K562 (cell line): ENCODE results near the gene MYO1A. TPM values are rescaled to one million over a fixed set of nuclear protein-coding genes. Genes with fewer than 3 reads are reported as not detected.

Experiments used
- ATAC-seq: fragments of 200-7000 bp; cut with Tn5 transposase; 3 replicates; pipeline ENCODE4 v1.9.1; 2020; ENCODE audit warnings: moderate library complexity
- BruUV-seq: library from RNA; stranded (reverse); fragments of 400-500 nt; replicated peaks from 2 replicates; lab custom pipeline; 2021; lab: Mats Ljungman, UMichigan
- CTCF ChIA-PET: fragments of 300-600 bp; formaldehyde crosslinking; extraction: SDS; loops from one replicate; lab custom pipeline; 2021; ENCODE audit warnings: low intra/inter-chr PET ratio; lab: Yijun Ruan, JAX
- POLR2A ChIA-PET: fragments of 300-600, 350-650 bp; sonication (Branson Sonifier 250); formaldehyde crosslinking; extraction: SDS; loops from one replicate; lab custom pipeline; 2021; ENCODE audit warnings: antibody characterized with exemption, inconsistent platforms; lab: Yijun Ruan, JAX
- DNase-seq, 4 experiments: peaks; one replicate each; pipeline versions ENCODE4 v3.0.0 to v3.0.0-alpha.2; 2011 to 2018; ENCODE audit warnings: low spot score in 3 of 4, mixed read lengths in 3 of 4; ENCODE audit errors: extremely low read depth in 1 of 4
- FAIRE-seq: peaks from 2 replicates; lab custom pipeline; 2011; peaks lifted over from hg19 to GRCh38; lab: Jason Lieb, UNC
- H2AFZ ChIP-seq: 2 replicates; pipeline ENCODE4 v1.6.0; 2011; ENCODE audit warnings: low read depth, low read length, control low read depth, inconsistent platforms
- H3K27ac ChIP-seq: fragments of 200-600 bp; 3 replicates; pipeline ENCODE4 v1.8.0; 2011; ENCODE audit warnings: low read depth, mild to moderate bottlenecking, control low read depth, inconsistent platforms, low read length, moderate library complexity, mixed read lengths; ENCODE audit errors: extremely low read depth
- H3K27me3 ChIP-seq, 2 experiments: fragments of 300-600 bp in 1 of 2; 2 replicates in 1 of 2; 3 replicates in 1 of 2; pipeline versions ENCODE4 v1.6.0 to v1.8.0; 2011; ENCODE audit warnings: inconsistent platforms in 2 of 2, low read length in 2 of 2, mild to moderate bottlenecking in 1 of 2, mixed read lengths in 1 of 2, moderate library complexity in 1 of 2; ENCODE audit not compliant: control insufficient read depth in 2 of 2, insufficient read depth in 2 of 2
- H3K36me3 ChIP-seq: fragments of 300-600 bp; 3 replicates; pipeline ENCODE4 v1.8.0; 2011; ENCODE audit warnings: mild to moderate bottlenecking, low read length, inconsistent platforms; ENCODE audit not compliant: control insufficient read depth, insufficient read depth
- H3K4me1 ChIP-seq, 2 experiments: fragments of 200-600 bp in 1 of 2; replicated peaks in 1 of 2; 2 replicates in 1 of 2; 3 replicates in 1 of 2; pipeline versions ENCODE4 v1.5.1 to v1.8.0; 2011; ENCODE audit warnings: inconsistent platforms in 2 of 2, low read length in 2 of 2, mild to moderate bottlenecking in 1 of 2, mixed read lengths in 1 of 2, moderate library complexity in 1 of 2; ENCODE audit not compliant: control insufficient read depth in 2 of 2, insufficient read depth in 2 of 2
- H3K4me2 ChIP-seq: 2 replicates; pipeline ENCODE4 v1.6.1; 2011; ENCODE audit warnings: low read length, control low read depth, inconsistent platforms, mixed read lengths; ENCODE audit not compliant: insufficient read depth
- H3K4me3 ChIP-seq: fragments of 200-600 bp; sonication (generic), shearing (Covaris generic); 2 replicates; pipeline ENCODE4 v1.5.1; 2016; ENCODE audit warnings: control low read depth, inconsistent platforms
- H3K79me2 ChIP-seq: fragments of 200-600 bp; 3 replicates; pipeline ENCODE4 v1.8.0; 2011; ENCODE audit warnings: low read length, inconsistent platforms; ENCODE audit not compliant: control insufficient read depth, insufficient read depth
- H3K9ac ChIP-seq, 2 experiments: 2 replicates each; pipeline versions ENCODE4 v1.6.0 to v1.6.1; 2011; ENCODE audit warnings: low read depth in 2 of 2, low read length in 2 of 2, control low read depth in 1 of 2, inconsistent platforms in 1 of 2, mild to moderate bottlenecking in 1 of 2, mixed read lengths in 1 of 2; ENCODE audit not compliant: insufficient read depth in 1 of 2
- H3K9me1 ChIP-seq: one replicate; pipeline ENCODE4 v1.6.0; 2011; ENCODE audit warnings: inconsistent platforms, mild to moderate bottlenecking, low read length, moderate library complexity; ENCODE audit not compliant: control insufficient read depth, insufficient read depth
- H3K9me3 ChIP-seq: replicated peaks from 2 replicates; pipeline ENCODE4 v1.5.1; 2011; ENCODE audit warnings: low read depth, low read length, inconsistent platforms; ENCODE audit not compliant: control insufficient read depth, insufficient read depth
- H4K20me1 ChIP-seq: replicated peaks from 2 replicates; pipeline ENCODE4 v1.6.1; 2011; ENCODE audit warnings: low read length, inconsistent platforms, mixed read lengths; ENCODE audit not compliant: control insufficient read depth, insufficient read depth
- HEY1 ChIP-seq: fragments of 250-450 bp; sonication (Bioruptor Pico); IDR thresholded peaks from 2 replicates; pipeline ENCODE4 v1.5.0; 2020; ENCODE audit warnings: mild to moderate bottlenecking, moderate library complexity, borderline replicate concordance
- L3MBTL2 ChIP-seq: fragments of 450-650 bp; IDR thresholded peaks from 2 replicates; pipeline ENCODE4 v1.6.1; 2016; ENCODE audit warnings: mild to moderate bottlenecking, moderate library complexity
- NBN ChIP-seq: fragments of 450-650 bp; IDR thresholded peaks from 2 replicates; pipeline ENCODE4 v1.6.1; 2016; ENCODE audit warnings: low read depth, mild to moderate bottlenecking
- ZBTB49 ChIP-seq: sonication (generic); formaldehyde crosslinking; IDR thresholded peaks from 2 replicates; pipeline ENCODE4 v1.8.0; 2022; ENCODE audit warnings: missing genetic modification reagents, mild to moderate bottlenecking, borderline replicate concordance
- ZNF232 ChIP-seq: sonication (generic); formaldehyde crosslinking; IDR thresholded peaks from 2 replicates; pipeline ENCODE4 v1.8.0; 2022; ENCODE audit warnings: mild to moderate bottlenecking, missing genetic modification reagents
- WGBS: fragments of 100-300 bp; shearing (Covaris generic); methylation state at CpG from one replicate; pipeline ENCODE4 v1.1.6; 2016; ENCODE audit warnings: low coverage, mixed read lengths; ENCODE audit not compliant: insufficient coverage; ENCODE audit errors: missing lambda C conversion rate; 5-methylcytosine and 5-hydroxymethylcytosine counted together
- in situ Hi-C: fragments of 300-500 bp; cut with MboI; formaldehyde crosslinking; loops from 4 replicates; pipeline ENCODE4 v1.15.0; 2018; ENCODE audit warnings: inconsistent platforms, mixed read lengths
- intact Hi-C: fragments of 100-400 bp; cut with micrococcal nuclease; formaldehyde crosslinking; loops from 2 replicates; pipeline ENCODE4 v1.14.2; 2022
- polyA plus RNA-seq, 8 experiments: library from polyadenylated mRNA; depleted of rRNA in 4 of 8; stranded (reverse) in 5 of 8; unstranded in 3 of 8; fragments of >200 nt; fragmentation: Nextera tagmentation in 2 of 8; fragmentation: Illumina TruSeq in 1 of 8; extraction: Ambion mirVana in 2 of 8; extraction: Trizol in 1 of 8; gene quantifications; 2 replicates each; pipeline versions ENCODE4 v1.2.1 to v1.2.3, GENCODE V29; 2011 to 2014; ENCODE audit warnings: inconsistent platforms in 1 of 8, missing spikeins in 1 of 8
- total RNA-seq, 7 experiments: library from RNA; depleted of rRNA in 6 of 7; stranded (reverse); fragments of >200 nt in 6 of 7; fragmentation: Illumina TruSeq in 2 of 7; extraction: Trizol in 2 of 7; gene quantifications; 2 replicates each; pipeline versions ENCODE4 v1.2.1 to v1.2.3, GENCODE V29; 2011 to 2021; ENCODE audit warnings: low replicate concordance in 1 of 7

Gene MYO1A
- total and polyA plus RNA-seq, 9 of the 15 experiments (the other 6 are each of a cell fraction or from before 2014, with no cell fraction given): 0.03 to 0.29 (median 0.14) TPM; not detected in 2

DNA sequence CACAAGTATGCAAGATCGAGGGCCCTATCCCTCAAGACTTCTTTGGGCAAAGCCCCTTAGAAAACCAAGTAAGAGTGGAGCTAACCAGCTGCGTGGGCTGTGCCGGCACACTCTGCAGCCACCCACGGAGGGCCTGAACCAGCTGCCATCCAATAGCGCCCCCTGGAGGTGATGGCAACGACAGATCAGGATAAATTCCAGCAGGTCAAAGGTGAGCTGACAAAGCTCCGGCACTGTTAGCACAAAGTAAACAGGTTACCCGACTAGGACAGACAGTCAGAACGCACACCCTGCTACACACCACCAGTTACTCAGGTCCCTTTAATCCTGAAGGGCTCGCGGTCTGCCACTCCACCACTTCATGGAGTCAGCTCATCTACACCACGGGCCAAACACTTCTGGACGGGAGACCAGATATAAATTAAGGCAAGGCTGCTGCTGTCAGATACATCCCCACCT lies 48.5 kb downstream of the MYO1A start (continued):
- 0 out of 2 replicates have a peak, but pooled peaks have one; percentile 56 for TF ChIP-seq NBN
- no peak for TF ChIP-seq HEY1 (CRISPR knock-in tag)
- TF ChIP-seq ZNF232 (CRISPR knock-in tag): no peak
- TF ChIP-seq, all 486 proteins: peak for 88

DNA sequence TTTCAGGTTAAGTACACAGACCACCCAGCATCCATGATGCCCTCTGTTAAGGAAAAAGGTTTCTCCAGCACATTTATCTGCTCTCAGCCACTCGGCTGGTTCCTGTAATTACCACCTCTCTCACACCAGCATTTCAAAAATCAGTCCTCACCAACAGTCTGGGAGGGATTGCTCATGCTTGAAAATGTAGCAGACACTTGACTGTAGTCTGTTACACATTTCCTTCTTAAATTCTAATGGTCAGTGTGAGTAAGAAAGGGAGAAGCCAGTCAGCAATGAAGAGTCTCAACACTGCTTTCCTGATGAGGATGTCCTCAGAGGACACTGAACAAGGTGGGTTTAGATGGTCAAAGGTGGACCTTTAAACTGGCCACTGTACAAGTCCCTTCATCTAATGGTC lies 49.5 kb downstream of the MYO1A start:
- TF ChIP-seq L3MBTL2 (no peak), ZBTB49 (CRISPR knock-in tag) (0 out of 2 replicates have a peak, but pooled peaks have one; percentile 18)
- Histone ChIP-seq H3K27me3 (no peaks in the 10 kb centered on the region), H4K20me1 (no peaks in the 10 kb centered on the region; the same call in 1 of the 2 replicates), H3K4me2 (no peak overlapping the region), H3K4me3 (no peak overlapping the region), H3K9me3 (no peaks in the 10 kb centered on the region), H3K4me1 (peaks cover 19 to 25% of the 10 kb centered on the region in 2 experiments; a peak in 4 of 5 replicates), H3K27ac (no peak overlapping the region), H3K79me2 (peaks cover 46% of the 10 kb centered on the region), H3K36me3 (peaks cover 63% of the 10 kb centered on the region), H2AFZ (no peak overlapping the region), H3K9me1 (peaks cover 3% of the 10 kb centered on the region), H3K9ac (no peak overlapping the region)
- ATAC-seq (no peak), FAIRE-seq (no peak), DNase-seq (peak in 1 of 4 experiments; percentile 4)
- intact Hi-C loops (loop anchor here (10.0 kb wide), 1 partner anchor 366 kb away; the partner anchor contains the start of gene BAZ2A), in situ Hi-C loops (loop anchor here (5.0 kb wide), 2 partner anchors 163 to 243 kb away; no protein-coding TSS in a partner anchor)
- CTCF ChIA-PET: interaction anchor here (0.6 to 2.1 kb wide), 3 partner anchors 53 to 427 kb away, joined by 3 to 30 read pairs (median 5); no protein-coding TSS in a partner anchor
- no TSS peak for BruUV-seq
- WGBS: 8% methylated on average over 1 of the region's 1 CpG
- POLR2A ChIA-PET: interaction anchor here (1.3 kb wide), 1 partner anchor 160 kb away, joined by 3 read pairs; no protein-coding TSS in a partner anchor
